Left lung (tissue), 10 donors: Measurements from ENCODE around the gene CREBBP. TPM values are rescaled to one million over a fixed set of nuclear protein-coding genes. Genes with fewer than 3 reads are reported as not detected.

Source experiments
- ATAC-seq: fragments of 200-7000 bp; cut with Tn5 transposase; one replicate; pipeline ENCODE4 v1.9.1; 2020; ENCODE audit warnings: moderate library complexity
- DNase-seq, 4 donors: peaks; one replicate each; pipeline ENCODE4 v3.0.0-alpha.2; 2013 to 2020
- H3K27ac ChIP-seq, 2 donors: fragments of 200-600 bp; sonication (generic) in 1 of 2; one replicate each; pipeline versions ENCODE4 v1.5.0 to v1.8.0; 2020 to 2021
- H3K27me3 ChIP-seq, 2 donors: fragments of 200-600 bp; sonication (generic) in 1 of 2; one replicate each; pipeline versions ENCODE4 v1.5.0 to v1.8.0; 2020 to 2021
- H3K36me3 ChIP-seq, 2 donors: fragments of 200-600 bp; sonication (generic) in 1 of 2; one replicate each; pipeline versions ENCODE4 v1.5.0 to v1.8.0; 2020 to 2021
- H3K4me1 ChIP-seq, 2 donors: fragments of 200-600 bp; one replicate each; pipeline ENCODE4 v1.8.0; 2021
- H3K4me3 ChIP-seq, 2 donors: fragments of 200-600 bp; sonication (generic) in 1 of 2; one replicate each; pipeline versions ENCODE4 v1.5.0 to v1.8.0; 2020 to 2021; ENCODE audit warnings: mild to moderate bottlenecking in 1 of 2
- H3K9me3 ChIP-seq, 2 donors: fragments of 200-600 bp; sonication (generic) in 1 of 2; one replicate each; pipeline versions ENCODE4 v1.5.0 to v1.8.0; 2020 to 2021
- CTCF ChIP-seq, 2 donors: fragments of 200-600 bp; sonication (generic) in 1 of 2; IDR thresholded peaks; one replicate each; pipeline versions ENCODE4 v1.5.0 to v1.8.0; 2021; ENCODE audit warnings: antibody characterized with exemption in 2 of 2
- intact Hi-C, 2 donors: fragments of 100-400 bp; cut with DNase I; formaldehyde crosslinking; loops; one replicate each; pipeline versions ENCODE4 v1.11.2 to v1.14.2; 2022
- polyA plus RNA-seq, 6 donors: library from polyadenylated mRNA; unstranded; fragments of 120-200 nt; gene quantifications; one replicate each; pipeline ENCODE4 v1.2.1, GENCODE V29; 2013; ENCODE audit not compliant: insufficient read length in 6 of 6
- total RNA-seq, 2 donors: library from RNA; stranded (reverse); fragmentation: NEBNext Ultra II Directional; extraction: Animal tissue kit (Norgen Biotek cat#: 25700); gene quantifications; one replicate each; pipeline ENCODE4 v1.2.1, GENCODE V29; 2021
- donor health status: DM: no; HTN: yes; CAD: no.
- donor health status: DM: no; HTN: no; CAD: no.

The CREBBP gene
- total and polyA plus RNA-seq, 8 donors = 48.3 to 112 (median 104) TPM

DNA sequence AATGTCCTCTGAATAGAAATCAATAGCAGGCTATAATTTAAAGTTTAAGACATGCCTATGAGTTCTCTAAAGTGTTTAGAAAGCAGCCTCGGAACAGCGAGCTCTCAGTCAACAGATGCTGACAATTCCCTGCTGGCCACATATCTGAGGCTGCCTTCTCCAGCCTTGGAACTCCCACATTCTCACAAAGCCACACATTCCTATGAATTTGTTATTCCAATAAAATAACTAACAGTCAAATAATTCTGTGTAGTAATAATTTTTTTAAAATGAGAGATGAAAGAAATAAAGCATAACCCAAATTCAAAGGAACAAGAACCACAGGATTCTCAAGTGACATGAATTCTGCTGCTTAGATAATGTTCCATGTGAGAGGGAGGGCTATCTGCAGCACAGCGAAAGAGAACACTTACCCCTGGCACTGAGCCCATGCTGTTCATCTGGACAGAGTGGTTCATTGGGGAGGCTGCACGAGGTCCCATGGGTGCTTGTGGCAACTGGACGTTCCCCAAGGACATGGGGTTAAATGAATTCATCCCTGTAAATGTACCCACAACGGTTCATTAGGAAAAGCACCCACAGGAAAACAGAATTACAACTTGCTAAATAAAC is 106.3 kb downstream of the CREBBP start:
- Histone ChIP-seq H3K27ac (no peak overlapping the region), H3K9me3 (no peaks in the 10 kb centered on the region), H3K27me3 (no peaks in the 10 kb centered on the region), H3K36me3 (peaks cover 0 to 96% of the 10 kb centered on the region in 2 donors), H3K4me1 (peaks cover 0 to 12% of the 10 kb centered on the region in 2 donors), H3K4me3 (no peak overlapping the region)
- DNase-seq = no peak
- TF ChIP-seq CTCF (IDR thresholded peaks at IDR 0.05) = no peak
- no peak for ATAC-seq
- intact Hi-C loops = no loop called here

GRCh38 chr16:3773663-3774062 is 106.8 kb downstream of the CREBBP start:
- H3K4me3 ChIP-seq = no peak overlapping the region

GRCh38 chr16:3771513-3771912 is 109.0 kb downstream of the CREBBP start:
- Histone ChIP-seq H3K27ac (no peak overlapping the region), H3K27me3 (no peaks in the 10 kb centered on the region), H3K4me3 (no peak overlapping the region), H3K9me3 (no peaks in the 10 kb centered on the region), H3K36me3 (peaks cover 7 to 96% of the 10 kb centered on the region in 2 donors), H3K4me1 (peaks cover 0 to 12% of the 10 kb centered on the region in 2 donors)
- no peak for ATAC-seq
- TF ChIP-seq CTCF (IDR thresholded peaks at IDR 0.05) = no peak
- DNase-seq = no peak
- intact Hi-C loops = no loop called here

More at GRCh38 chr16:3773663-3774062, 106.8 kb downstream of the CREBBP start:
- Histone ChIP-seq H3K4me1 (peaks cover 0 to 12% of the 10 kb centered on the region in 2 donors), H3K36me3 (peaks cover 0 to 96% of the 10 kb centered on the region in 2 donors), H3K27ac (no peak overlapping the region), H3K27me3 (no peaks in the 10 kb centered on the region), H3K9me3 (no peaks in the 10 kb centered on the region)
- intact Hi-C loops = no loop called here
- ATAC-seq (no peak), DNase-seq (no peak)
- TF ChIP-seq CTCF (IDR thresholded peaks at IDR 0.05) = no peak

DNA sequence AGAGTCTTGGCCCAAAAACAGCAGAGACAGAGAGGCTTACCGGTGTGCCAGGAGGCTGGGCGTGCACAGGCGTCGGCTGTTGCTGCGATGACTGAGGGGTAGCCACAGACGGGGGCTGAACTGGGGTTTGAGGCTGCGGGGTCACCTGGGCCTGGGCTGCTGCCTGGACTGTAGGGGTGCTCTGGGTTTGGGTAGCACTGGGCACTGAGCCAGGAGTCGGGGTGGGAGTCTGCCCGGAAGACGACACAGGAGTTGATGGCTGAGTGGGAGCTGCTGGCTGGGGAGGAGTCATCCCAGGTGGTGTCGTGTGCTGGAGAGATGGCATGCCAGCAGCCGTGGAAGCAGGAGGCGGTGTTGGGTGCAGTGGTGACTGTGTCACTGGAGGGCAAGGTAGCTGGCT is 110.0 kb downstream of the CREBBP start:
- no peaks in the 10 kb centered on the region for H3K9me3 ChIP-seq
- H3K4me3 ChIP-seq = no peak overlapping the region
- no peak overlapping the region for H3K27ac ChIP-seq
- DNase-seq (no peak), ATAC-seq (no peak)
- H3K36me3 ChIP-seq = peaks cover 7 to 96% of the 10 kb centered on the region in 2 donors
- TF ChIP-seq CTCF (IDR thresholded peaks at IDR 0.05) = no peak
- H3K4me1 ChIP-seq = peaks cover 0 to 12% of the 10 kb centered on the region in 2 donors
- intact Hi-C loops = no loop called here
- no peaks in the 10 kb centered on the region for H3K27me3 ChIP-seq

GRCh38 chr16:3769942-3770341 is 110.6 kb downstream of the CREBBP start:
- intact Hi-C loops = no loop called here
- no peak for ATAC-seq
- H3K36me3 ChIP-seq = peaks cover 7 to 96% of the 10 kb centered on the region in 2 donors

More at GRCh38 chr16:3769942-3770341, 110.6 kb downstream of the CREBBP start:
- H3K4me3 ChIP-seq = no peak overlapping the region
- no peaks in the 10 kb centered on the region for H3K27me3 ChIP-seq
- no peak for TF ChIP-seq CTCF (IDR thresholded peaks at IDR 0.05)
- DNase-seq = no peak
- no peak overlapping the region for H3K27ac ChIP-seq
- H3K4me1 ChIP-seq = peaks cover 0 to 12% of the 10 kb centered on the region in 2 donors
- no peaks in the 10 kb centered on the region for H3K9me3 ChIP-seq
